NCI-H187 (cell line): ENCODE results near the gene FCHO2.

ENCODE experiments used
- DNase-seq, 2 experiments: peaks; one replicate each; lab custom pipeline; 2025; lab: John Stamatoyannopoulos, UW

The FCHO2 gene

GRCh38 chr5:73030995-73031394 is 75.2 kb downstream of the FCHO2 start:
- no peak for DNase-seq

GRCh38 chr5:73031839-73032238 is 76.0 kb downstream of the FCHO2 start:
- peak; percentile 1 to 42 for DNase-seq

GRCh38 chr5:73032635-73033034 is 76.8 kb downstream of the FCHO2 start:
- DNase-seq = no peak

- DNase-seq = no peak
These were observed 81.7 kb downstream of the FCHO2 start for GRCh38 chr5:73037545-73037944.

- DNase-seq = no peak
These were observed 83.2 kb downstream of the FCHO2 start for GRCh38 chr5:73039082-73039481.

- no peak for DNase-seq
These were observed 87.2 kb downstream of the FCHO2 start for GRCh38 chr5:73042993-73043392.

GRCh38 chr5:73044546-73044945 is 88.7 kb downstream of the FCHO2 start:
- no peak for DNase-seq

- no peak for DNase-seq
These were observed 89.8 kb downstream of the FCHO2 start for GRCh38 chr5:73045623-73046022.

GRCh38 chr5:73061593-73061992 is 105.8 kb downstream of the FCHO2 start:
- DNase-seq = no peak

GRCh38 chr5:73066466-73066865 is 110.6 kb downstream of the FCHO2 start:
- DNase-seq = no peak

GRCh38 chr5:73067213-73067612 is 111.4 kb downstream of the FCHO2 start:
- no peak for DNase-seq

GRCh38 chr5:73081093-73081492 is 125.3 kb downstream of the FCHO2 start:
- DNase-seq = no peak

- DNase-seq = no peak
These were observed 132.2 kb downstream of the FCHO2 start for GRCh38 chr5:73088026-73088425.

GRCh38 chr5:73093943-73094342 is 138.1 kb downstream of the FCHO2 start:
- no peak for DNase-seq

GRCh38 chr5:73094415-73094814 is 138.6 kb downstream of the FCHO2 start:
- DNase-seq = no peak

- no peak for DNase-seq
These were observed 139.9 kb downstream of the FCHO2 start for GRCh38 chr5:73095564-73096238.

GRCh38 chr5:73096239-73096575 is 140.4 kb downstream of the FCHO2 start:
- DNase-seq = no peak

- no peak for DNase-seq
These were observed 141.9 kb downstream of the FCHO2 start for GRCh38 chr5:73097740-73098139.

GRCh38 chr5:73100109-73100508 is 144.3 kb downstream of the FCHO2 start:
- DNase-seq = no peak

- DNase-seq = peak in 1 of 2 experiments; percentile 57
These were observed 148.0 kb downstream of the FCHO2 start for GRCh38 chr5:73103870-73104299.

- peak in 1 of 2 experiments; percentile 41 for DNase-seq
These were observed 148.5 kb downstream of the FCHO2 start for GRCh38 chr5:73104326-73104725.

GRCh38 chr5:73106335-73106734 is 150.5 kb downstream of the FCHO2 start:
- no peak for DNase-seq

GRCh38 chr5:73110190-73110589 is 154.3 kb downstream of the FCHO2 start:
- DNase-seq = no peak

GRCh38 chr5:73111536-73111935 is 155.7 kb downstream of the FCHO2 start:
- DNase-seq = no peak
